HCT116 (cell line): ENCODE measurements around the gene SERPINF2. TPM values are rescaled to one million over a fixed set of nuclear protein-coding genes. Genes with fewer than 3 reads are reported as not detected.
"Not testable (repeated sequence)": the region's sequence is repeated elsewhere in the genome, so short reads cannot be mapped to it uniquely, and the experiment has no call there.

ENCODE experiments used
- ATAC-seq: fragments of 200-7000 bp; cut with Tn5 transposase; 2 replicates; pipeline ENCODE4 v1.9.1; 2020; ENCODE audit warnings: mild to moderate bottlenecking, moderate library complexity
- BruUV-seq: library from RNA; stranded (reverse); fragments of 400-500 nt; replicated peaks from 2 replicates; lab custom pipeline; 2021; lab: Mats Ljungman, UMichigan
- CTCF ChIA-PET: fragments of 300-600 bp; sonication (Branson Sonifier 250); formaldehyde crosslinking; loops from one replicate; lab custom pipeline; 2021; ENCODE audit warnings: antibody characterized with exemption; lab: Charles Lee
- POLR2A ChIA-PET: fragments of 300-600, 350-600 bp; sonication (Branson Sonifier 250); formaldehyde crosslinking; loops from one replicate; lab custom pipeline; 2021; ENCODE audit warnings: antibody characterized with exemption; lab: Charles Lee
- RAD21 ChIA-PET, 2 experiments: fragments of 300-600 bp; sonication (Branson Sonifier 250); formaldehyde crosslinking; loops; one replicate each; lab custom pipeline; 2023; ENCODE audit warnings: low total read pairs in 2 of 2; ENCODE audit not compliant: uncharacterized antibody in 2 of 2, unreplicated experiment in 2 of 2, low non-redundant PET in 1 of 2; lab: Charles Lee
- DNase-seq: peaks from one replicate; pipeline ENCODE4 v3.0.0-alpha.2; 2010; ENCODE audit warnings: low read depth, low spot score
- H2AFZ ChIP-seq: fragments of 200-600 bp; shearing (Covaris generic), sonication (generic); 2 replicates; pipeline ENCODE4 v1.6.1; 2017; ENCODE audit warnings: low read depth, mixed run types, mixed read lengths, antibody characterized with exemption, low read length; ENCODE audit not compliant: poor library complexity, severe bottlenecking
- H3K27ac ChIP-seq: 2 replicates; pipeline ENCODE4 v1.5.1; 2012; ENCODE audit warnings: low read depth, low read length
- H3K27me3 ChIP-seq: fragments of 200-600 bp; sonication (generic); 2 replicates; pipeline ENCODE4 v1.6.1; 2016; ENCODE audit warnings: mixed run types, low read length, mixed read lengths; ENCODE audit not compliant: insufficient read depth
- H3K36me3 ChIP-seq, 2 experiments: fragments of 200-500 bp in 1 of 2; fragments of 200-600 bp in 1 of 2; sonication (Bioruptor generic) in 1 of 2; sonication (generic) in 1 of 2; 2 replicates each; pipeline versions ENCODE4 v1.5.1 to v1.6.1; 2014 to 2016; ENCODE audit warnings: low read length in 2 of 2, inconsistent platforms in 1 of 2, mixed read lengths in 1 of 2, mixed run types in 1 of 2; ENCODE audit not compliant: insufficient read depth in 2 of 2, control insufficient read depth in 1 of 2
- H3K4me1 ChIP-seq, 2 experiments: fragments of 200-600 bp in 1 of 2; sonication (generic) in 1 of 2; 2 replicates each; pipeline versions ENCODE4 v1.5.1 to v1.6.1; 2012 to 2017; ENCODE audit warnings: low read length in 2 of 2, inconsistent platforms in 1 of 2, mild to moderate bottlenecking in 1 of 2, mixed read lengths in 1 of 2, mixed run types in 1 of 2, moderate library complexity in 1 of 2; ENCODE audit not compliant: insufficient read depth in 2 of 2, control insufficient read depth in 1 of 2
- H3K4me2 ChIP-seq: fragments of 200-600 bp; sonication (generic); 2 replicates; pipeline ENCODE4 v1.6.1; 2017; ENCODE audit warnings: mixed run types, low read length, mixed read lengths
- H3K4me3 ChIP-seq, 2 experiments: fragments of 200-600 bp in 1 of 2; sonication (generic) in 1 of 2; replicated peaks in 1 of 2; 2 replicates each; pipeline ENCODE4 v1.5.1; 2011 to 2016; ENCODE audit warnings: low read length in 2 of 2, control low read depth in 1 of 2, low read depth in 1 of 2, mild to moderate bottlenecking in 1 of 2, mixed read lengths in 1 of 2, mixed run types in 1 of 2
- H3K79me2 ChIP-seq: fragments of 200-600 bp; sonication (generic); 2 replicates; pipeline ENCODE4 v1.6.1; 2017; ENCODE audit warnings: mild to moderate bottlenecking, mixed run types, low read length, moderate library complexity, mixed read lengths; ENCODE audit not compliant: insufficient read depth
- H3K9ac ChIP-seq: fragments of 200-600 bp; sonication (generic); 2 replicates; pipeline ENCODE4 v1.6.1; 2016; ENCODE audit warnings: low read length, mixed read lengths
- H3K9me2 ChIP-seq: fragments of 200-600 bp; sonication (generic), shearing (Covaris generic); 2 replicates; pipeline ENCODE4 v1.6.1; 2017; ENCODE audit warnings: mixed run types, mild to moderate bottlenecking, moderate library complexity; ENCODE audit not compliant: insufficient read depth
- H3K9me3 ChIP-seq, 2 experiments: fragments of 200-500 bp in 1 of 2; fragments of 200-600 bp in 1 of 2; sonication (Bioruptor generic) in 1 of 2; sonication (generic) in 1 of 2; 2 replicates each; pipeline ENCODE4 v1.6.1; 2014 to 2017; ENCODE audit warnings: low read length in 2 of 2, mixed read lengths in 2 of 2, inconsistent platforms in 1 of 2, low read depth in 1 of 2, mild to moderate bottlenecking in 1 of 2, mixed run types in 1 of 2, moderate library complexity in 1 of 2; ENCODE audit not compliant: control insufficient read depth in 1 of 2, insufficient read depth in 1 of 2
- H4K20me1 ChIP-seq: fragments of 200-600 bp; sonication (generic), shearing (Covaris generic); 2 replicates; pipeline ENCODE4 v1.6.1; 2017; ENCODE audit warnings: mixed run types, mild to moderate bottlenecking, moderate library complexity; ENCODE audit not compliant: insufficient read depth
- POLR2AphosphoS5 ChIP-seq: IDR thresholded peaks from 2 replicates; pipeline ENCODE4 v1.6.1; 2011; ENCODE audit warnings: mild to moderate bottlenecking, low read depth, low read length, moderate library complexity
- intact Hi-C: fragments of 100-400 bp; cut with micrococcal nuclease; formaldehyde crosslinking; loops from 2 replicates; pipeline ENCODE4 v1.10.0; 2022
- total RNA-seq: library from RNA; stranded (reverse); gene quantifications from one replicate; pipeline ENCODE4 v1.2.1, GENCODE V29; 2021; ENCODE audit not compliant: unreplicated experiment
- TF ChIP-seq, protein P1 (sequence below): IDR thresholded peaks from 2 replicates; pipeline ENCODE4 v1.6.1; 2012

Gene SERPINF2
- total RNA-seq, 1 experiment from 2014 or later, result 2.5 TPM

GRCh38 chr17:1722022-1722421 is 20.6 kb upstream of the SERPINF2 start:
- H3K4me3 ChIP-seq, H3K9me2 ChIP-seq, H3K27ac ChIP-seq, ATAC-seq, H3K27me3 ChIP-seq, H3K9ac ChIP-seq, H3K36me3 ChIP-seq, H3K4me2 ChIP-seq, POLR2A ChIA-PET, BruUV-seq, H3K79me2 ChIP-seq, H2AFZ ChIP-seq, H4K20me1 ChIP-seq, H3K9me3 ChIP-seq, DNase-seq: not testable (repeated sequence)
- ChIA-PET CTCF (interaction anchor here (1.7 to 4.8 kb wide), 4 partner anchors 62 to 160 kb away, joined by 6 to 39 read pairs (median 16); partner anchors contain the start of gene RILP), RAD21 (interaction anchor here in 1 of 2 experiments (2.6 kb wide), 1 partner anchor 62 kb away, joined by 9 read pairs; no protein-coding TSS in a partner anchor)
- intact Hi-C loops, result loop anchor here (5.0 kb wide), 2 partner anchors 45 to 145 kb away; no protein-coding TSS in a partner anchor
- H3K4me1 ChIP-seq, result peaks cover 26 to 65% of the 10 kb centered on the region in 2 experiments; a peak in 3 of 4 replicates

GRCh38 chr17:1724351-1724868 is 18.3 kb upstream of the SERPINF2 start, which contains the start of gene WDR81:
TSS of gene WDR81 (plus strand) at chr17:1724704. CDS start at chr17:1724960, 256 bp downstream.
- peaks cover 22 to 47% of the 10 kb centered on the region in 2 experiments; a peak in 3 of 4 replicates for H3K4me1 ChIP-seq
- no peaks in the 10 kb centered on the region for H3K36me3 ChIP-seq
- intact Hi-C loops, result loop anchor here (5.0 kb wide), 2 partner anchors 43 to 143 kb away; no protein-coding TSS in a partner anchor
- peak within 1 kb of the TSS; percentile 54 to 66 for H3K4me3 ChIP-seq
- no peaks in the 10 kb centered on the region for H3K27me3 ChIP-seq
- ATAC-seq (peak; percentile 72), DNase-seq (peak; percentile 48)
- peak within 1 kb of the TSS; percentile 69 for H3K9ac ChIP-seq
- peak within 1 kb of the TSS; percentile 93 for H3K4me2 ChIP-seq
- no peaks in the 10 kb centered on the region for H3K9me2 ChIP-seq
- ChIA-PET RAD21 (no interaction called here), CTCF (no interaction called here), POLR2A (no interaction called here)
- no peak within 1 kb of the TSS for H2AFZ ChIP-seq
- peak within 1 kb of the TSS; percentile 75 for H3K27ac ChIP-seq
- no peaks in the 10 kb centered on the region for H3K9me3 ChIP-seq
- H3K79me2 ChIP-seq, result peaks cover 3% of the 10 kb centered on the region; the same call in 1 of the 2 replicates
- H4K20me1 ChIP-seq, result no peaks in the 10 kb centered on the region
- TF ChIP-seq, protein P1, sequence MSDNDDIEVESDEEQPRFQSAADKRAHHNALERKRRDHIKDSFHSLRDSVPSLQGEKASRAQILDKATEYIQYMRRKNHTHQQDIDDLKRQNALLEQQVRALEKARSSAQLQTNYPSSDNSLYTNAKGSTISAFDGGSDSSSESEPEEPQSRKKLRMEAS, result peak; percentile 97
- no peak for TF ChIP-seq POLR2AphosphoS5
- BruUV-seq, result no TSS peak
